Measurements from ENCODE around the gene MORF4L1.

- no peak for TF ChIP-seq CTCF (IDR thresholded peaks at IDR 0.05; ENCODE audit: poor library complexity, severe bottlenecking)
- no peak for TF ChIP-seq POLR2AphosphoS5 (IDR thresholded peaks at IDR 0.05)
- no peak for TF ChIP-seq EZH2 (IDR thresholded peaks at IDR 0.05; ENCODE audit: borderline replicate concordance, insufficient read depth, low read length, poor library complexity, severe bottlenecking)
These were observed 41.5 kb downstream of the MORF4L1 start for GRCh38 chr15:78914027-78914764.
